LNCaP clone FGC (cell line): ENCODE data around the gene SH3BP2.

Experiments
- DNase-seq: peaks from one replicate; pipeline ENCODE4 v3.0.0-alpha.2; 2011; ENCODE audit warnings: low read depth
- H3K4me3 ChIP-seq: 2 replicates; pipeline ENCODE4 v1.5.1; 2011; ENCODE audit warnings: mild to moderate bottlenecking, low read depth, low read length, control low read depth
- CTCF ChIP-seq: IDR thresholded peaks from 2 replicates; pipeline ENCODE4 v1.5.1; 2012; ENCODE audit warnings: mild to moderate bottlenecking; ENCODE audit not compliant: control insufficient read depth, insufficient read depth; ENCODE audit errors: extremely low read depth

Gene SH3BP2

DNA sequence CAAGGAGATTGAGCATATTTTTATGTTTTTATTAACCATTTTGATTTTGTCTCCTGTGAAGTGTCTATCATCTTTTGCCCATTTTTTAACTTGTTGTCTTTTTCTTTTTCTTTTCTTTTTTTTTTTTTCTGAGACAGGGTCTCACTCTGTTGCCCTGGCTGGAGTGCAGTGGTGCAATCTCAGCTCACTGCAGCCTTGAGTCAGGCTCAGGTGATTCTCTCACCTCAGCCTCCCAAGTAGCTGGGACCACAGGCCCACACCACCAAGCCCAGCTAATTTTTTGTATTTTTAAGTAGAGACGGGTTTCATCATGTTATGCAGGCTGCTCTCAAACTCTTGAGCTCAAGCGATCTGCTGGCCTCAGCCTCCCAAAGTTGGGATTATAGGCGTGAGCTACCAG is 46.2 kb downstream of the SH3BP2 start:
- no peak overlapping the region for H3K4me3 ChIP-seq
- no peak for TF ChIP-seq CTCF
- DNase-seq = no peak

GRCh38 chr4:2842687-2843262 is 49.9 kb downstream of the SH3BP2 start:
- H3K4me3 ChIP-seq = peak overlapping the region; percentile 81
- DNase-seq = no peak
- no peak for TF ChIP-seq CTCF

DNA sequence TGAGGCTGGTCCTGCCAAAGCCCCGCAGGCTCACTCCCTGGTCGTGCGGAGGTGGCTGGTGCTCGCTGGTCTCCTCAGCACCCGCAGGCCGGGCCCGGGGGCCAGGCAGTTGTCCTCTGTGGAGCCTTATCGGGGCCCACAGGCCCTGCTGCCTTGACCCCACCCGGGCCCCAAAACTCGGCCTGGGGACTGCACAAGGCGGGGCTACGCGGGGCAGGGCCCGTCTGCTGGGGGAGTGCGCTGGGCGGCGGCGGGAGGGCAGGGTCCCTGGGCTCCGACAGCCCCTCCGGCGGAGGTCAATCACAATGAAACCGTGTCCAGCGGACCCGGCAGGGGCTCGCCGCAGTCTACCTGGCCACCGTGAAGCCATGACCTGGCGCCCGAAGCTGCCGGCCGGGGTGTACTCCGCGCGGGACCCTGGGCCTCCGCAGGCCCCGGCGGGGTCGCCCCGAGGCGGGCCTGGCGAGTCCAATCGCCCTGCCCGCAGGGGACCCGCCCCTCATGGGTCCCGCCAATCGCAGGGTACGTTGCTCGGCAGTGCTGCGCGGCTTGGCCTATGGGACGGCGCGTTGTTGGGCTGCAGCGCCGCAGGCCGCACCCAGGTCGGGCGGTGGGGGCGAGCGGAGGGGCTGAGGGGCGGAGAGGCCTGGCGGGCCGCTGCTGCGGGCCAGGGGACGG is 50.5 kb downstream of the SH3BP2 start, which contains the start of gene ADD1:
ADD1 (plus strand) TSS at position 582 of the 678 bp plus-strand sequence. CDS start 32,072 bp downstream, outside the sequence.
- TF ChIP-seq CTCF = no peak
- peak; percentile 61 for DNase-seq
- H3K4me3 ChIP-seq = peak within 1 kb of the TSS; percentile 81

- peak overlapping the region; percentile 81 for H3K4me3 ChIP-seq
- no peak for TF ChIP-seq CTCF
- peak; percentile 34 for DNase-seq
Measured at GRCh38 chr4:2843941-2844584, 51.2 kb downstream of the SH3BP2 start.

- TF ChIP-seq CTCF = no peak
- DNase-seq = no peak
- no peak overlapping the region for H3K4me3 ChIP-seq
Measured at GRCh38 chr4:2846172-2846571, 53.3 kb downstream of the SH3BP2 start.

GRCh38 chr4:2847302-2847871 is 54.5 kb downstream of the SH3BP2 start:
- no peak for DNase-seq
- H3K4me3 ChIP-seq = no peak overlapping the region
- TF ChIP-seq CTCF = no peak
